Common myeloid progenitor, CD34-positive (primary cell): Measurements from ENCODE around the gene SLC39A7.

Experiments
- CTCF ChIA-PET: fragments of 350-600 bp; sonication (Branson Sonifier 250); formaldehyde crosslinking; loops from one replicate; lab custom pipeline; 2021; ENCODE audit warnings: antibody characterized with exemption; lab: Charles Lee
- POLR2A ChIA-PET: fragments of 350-600 bp; sonication (Branson Sonifier 250); formaldehyde crosslinking; loops from one replicate; lab custom pipeline; 2021; ENCODE audit warnings: antibody characterized with exemption; lab: Charles Lee
- DNase-seq, 3 donors: peaks; one replicate each; pipeline versions ENCODE4 v3.0.0 to v3.0.0-alpha.2; 2013
- H3K27ac ChIP-seq, 2 experiments: 1 replicate in 1 of 2; 2 replicates in 1 of 2; pipeline ENCODE4 v1.7.0; 2013; ENCODE audit warnings: inconsistent platforms in 2 of 2, low read length in 2 of 2, mild to moderate bottlenecking in 2 of 2, low read depth in 1 of 2, moderate library complexity in 1 of 2; ENCODE audit not compliant: severe bottlenecking in 2 of 2, insufficient read depth in 1 of 2, poor library complexity in 1 of 2
- H3K27me3 ChIP-seq, 5 experiments: replicated peaks in 2 of 5; 1 replicate in 3 of 5; 2 replicates in 2 of 5; pipeline versions ENCODE4 v1.6.1 to v1.7.0; 2013; ENCODE audit warnings: low read length in 4 of 5, mild to moderate bottlenecking in 2 of 5, moderate library complexity in 2 of 5, inconsistent platforms in 1 of 5; ENCODE audit not compliant: insufficient read depth in 5 of 5, control insufficient read depth in 4 of 5
- H3K36me3 ChIP-seq, 4 experiments: 1 replicate in 2 of 4; 2 replicates in 2 of 4; pipeline versions ENCODE4 v1.6.1 to v1.7.0; 2013; ENCODE audit warnings: low read length in 3 of 4, control low read depth in 1 of 4, mild to moderate bottlenecking in 1 of 4; ENCODE audit not compliant: control insufficient read depth in 4 of 4, insufficient read depth in 4 of 4
- H3K4me1 ChIP-seq, 4 experiments: 1 replicate in 3 of 4; 2 replicates in 1 of 4; pipeline versions ENCODE4 v1.6.1 to v1.7.1; 2013; ENCODE audit warnings: low read length in 3 of 4, mild to moderate bottlenecking in 3 of 4, control low read depth in 1 of 4, inconsistent platforms in 1 of 4, moderate library complexity in 1 of 4; ENCODE audit not compliant: control insufficient read depth in 4 of 4, insufficient read depth in 4 of 4; ENCODE audit errors: control extremely low read depth in 1 of 4
- H3K4me3 ChIP-seq, 7 experiments: 1 replicate in 4 of 7; 2 replicates in 3 of 7; pipeline versions ENCODE4 v1.5.1 to v1.7.0; 2013; ENCODE audit warnings: mild to moderate bottlenecking in 7 of 7, low read length in 6 of 7, moderate library complexity in 6 of 7, inconsistent platforms in 2 of 7, low read depth in 2 of 7, control low read depth in 1 of 7; ENCODE audit not compliant: insufficient read depth in 4 of 7, control insufficient read depth in 1 of 7; ENCODE audit errors: extremely low read depth in 1 of 7
- H3K9me3 ChIP-seq, 5 experiments: 1 replicate in 4 of 5; 2 replicates in 1 of 5; pipeline versions ENCODE4 v1.6.1 to v1.7.1; 2013; ENCODE audit warnings: low read length in 4 of 5, mild to moderate bottlenecking in 2 of 5, inconsistent platforms in 1 of 5, low read depth in 1 of 5, moderate library complexity in 1 of 5; ENCODE audit not compliant: control insufficient read depth in 4 of 5, insufficient read depth in 2 of 5; ENCODE audit errors: control extremely low read depth in 1 of 5
- WGBS: methylation state at CpG from one replicate; pipeline ENCODE4 v1.1.5; 2013; ENCODE audit not compliant: insufficient coverage; 5-methylcytosine and 5-hydroxymethylcytosine counted together

SLC39A7 gene

GRCh38 chr6:33183071-33183683 lies 17.5 kb upstream of the SLC39A7 start:
- WGBS: 69% methylated on average over 5 of the region's 5 CpGs
- no peak for DNase-seq
- Histone ChIP-seq H3K4me3 (peak overlapping the region in 2 of 7 experiments; percentile 13 to 30), H3K9me3 (peaks cover 0 to 3% (median 0%) of the 10 kb centered on the region in 5 experiments), H3K27ac (no peak overlapping the region), H3K36me3 (no peaks in the 10 kb centered on the region), H3K27me3 (peaks cover 0 to 2% (median 0%) of the 10 kb centered on the region in 5 experiments), H3K4me1 (peaks cover 5 to 14% (median 10%) of the 10 kb centered on the region in 4 experiments)
- POLR2A ChIA-PET: interaction anchor here (0.6 kb wide), 1 partner anchor 32 kb away, joined by 3 read pairs; no protein-coding TSS in a partner anchor
- CTCF ChIA-PET: interaction anchor here (1.0 to 1.8 kb wide), 5 partner anchors 10 to 59 kb away, joined by 3 to 7 read pairs (median 5); no protein-coding TSS in a partner anchor

GRCh38 chr6:33185190-33185589 lies 15.5 kb upstream of the SLC39A7 start:
- no peak for DNase-seq
- Histone ChIP-seq H3K9me3 (peaks cover 0 to 3% (median 0%) of the 10 kb centered on the region in 5 experiments), H3K27ac (no peak overlapping the region), H3K4me3 (no peak overlapping the region), H3K36me3 (no peaks in the 10 kb centered on the region), H3K4me1 (peaks cover 5 to 14% (median 10%) of the 10 kb centered on the region in 4 experiments), H3K27me3 (peaks cover 0 to 6% (median 2%) of the 10 kb centered on the region in 5 experiments)
- ChIA-PET CTCF (no interaction called here), POLR2A (no interaction called here)
- 100% methylated on average over 4 of the region's 9 CpGs for WGBS

GRCh38 chr6:33185654-33186187 lies 14.9 kb upstream of the SLC39A7 start:
- ChIA-PET CTCF (interaction anchor here (0.8 kb wide), 1 partner anchor 63 kb away, joined by 3 read pairs; no protein-coding TSS in a partner anchor), POLR2A (no interaction called here)
- no peaks in the 10 kb centered on the region for H3K36me3 ChIP-seq
- peaks cover 1 to 11% (median 2%) of the 10 kb centered on the region in 5 experiments for H3K27me3 ChIP-seq
- peaks cover 5 to 14% (median 10%) of the 10 kb centered on the region in 4 experiments for H3K4me1 ChIP-seq
- no peak overlapping the region for H3K27ac ChIP-seq
- H3K9me3 ChIP-seq: peaks cover 0 to 3% (median 0%) of the 10 kb centered on the region in 5 experiments
- no peak for DNase-seq
- H3K4me3 ChIP-seq: no peak overlapping the region
- WGBS: 95% methylated on average over 4 of the region's 4 CpGs

- DNase-seq: no peak
- Histone ChIP-seq H3K27ac (no peak overlapping the region), H3K4me1 (peaks cover 5 to 28% (median 19%) of the 10 kb centered on the region in 4 experiments), H3K4me3 (no peak overlapping the region), H3K27me3 (peaks cover 7 to 31% (median 13%) of the 10 kb centered on the region in 5 experiments), H3K36me3 (no peaks in the 10 kb centered on the region), H3K9me3 (peaks cover 0 to 3% (median 0%) of the 10 kb centered on the region in 5 experiments)
- ChIA-PET CTCF (no interaction called here), POLR2A (no interaction called here)
- WGBS: 100% methylated on average over 1 of the region's 1 CpG
Measured at GRCh38 chr6:33187809-33188208, 12.9 kb upstream of the SLC39A7 start.

GRCh38 chr6:33189164-33189563 lies 11.5 kb upstream of the SLC39A7 start:
- 96% methylated on average over 7 of the region's 8 CpGs for WGBS
- peaks cover 7 to 34% (median 13%) of the 10 kb centered on the region in 5 experiments for H3K27me3 ChIP-seq

GRCh38 chr6:33189625-33190448 lies 10.8 kb upstream of the SLC39A7 start:
- Histone ChIP-seq H3K4me1 (peaks cover 0 to 20% (median 13%) of the 10 kb centered on the region in 4 experiments), H3K4me3 (no peak overlapping the region), H3K9me3 (no peaks in the 10 kb centered on the region), H3K27ac (no peak overlapping the region), H3K36me3 (peaks cover under 1 to 13% (median 7%) of the 10 kb centered on the region in 4 experiments), H3K27me3 (peaks cover 7 to 34% (median 13%) of the 10 kb centered on the region in 5 experiments)
- POLR2A ChIA-PET: interaction anchor here (0.6 kb wide), 1 partner anchor 347 kb away, joined by 3 read pairs; no protein-coding TSS in a partner anchor
- 72% methylated on average over 4 of the region's 7 CpGs for WGBS
- CTCF ChIA-PET: interaction anchor here (0.7 to 2.4 kb wide), 9 partner anchors 8 to 178 kb away, joined by 3 to 11 read pairs (median 4); no protein-coding TSS in a partner anchor
- DNase-seq: no peak

More at GRCh38 chr6:33189164-33189563, 11.5 kb upstream of the SLC39A7 start:
- DNase-seq: no peak
- Histone ChIP-seq H3K27ac (no peak overlapping the region), H3K9me3 (no peaks in the 10 kb centered on the region), H3K36me3 (peaks cover 0 to 6% (median under 1%) of the 10 kb centered on the region in 4 experiments), H3K4me3 (no peak overlapping the region), H3K4me1 (peaks cover 0 to 20% (median 13%) of the 10 kb centered on the region in 4 experiments)
- ChIA-PET CTCF (interaction anchor here (0.7 to 2.4 kb wide), 7 partner anchors 9 to 178 kb away, joined by 3 to 11 read pairs (median 4); no protein-coding TSS in a partner anchor), POLR2A (interaction anchor here (0.5 to 0.6 kb wide), 2 partner anchors 118 to 347 kb away, joined by 3 to 7 read pairs; no protein-coding TSS in a partner anchor)
